ENCODE measurements around the gene HOXA3. TPM values are rescaled to one million over a fixed set of nuclear protein-coding genes. Genes with fewer than 3 reads are reported as not detected.

HOXA3 gene
- total and polyA plus RNA-seq, 2 donors: 9.0 to 11.4 TPM

DNA sequence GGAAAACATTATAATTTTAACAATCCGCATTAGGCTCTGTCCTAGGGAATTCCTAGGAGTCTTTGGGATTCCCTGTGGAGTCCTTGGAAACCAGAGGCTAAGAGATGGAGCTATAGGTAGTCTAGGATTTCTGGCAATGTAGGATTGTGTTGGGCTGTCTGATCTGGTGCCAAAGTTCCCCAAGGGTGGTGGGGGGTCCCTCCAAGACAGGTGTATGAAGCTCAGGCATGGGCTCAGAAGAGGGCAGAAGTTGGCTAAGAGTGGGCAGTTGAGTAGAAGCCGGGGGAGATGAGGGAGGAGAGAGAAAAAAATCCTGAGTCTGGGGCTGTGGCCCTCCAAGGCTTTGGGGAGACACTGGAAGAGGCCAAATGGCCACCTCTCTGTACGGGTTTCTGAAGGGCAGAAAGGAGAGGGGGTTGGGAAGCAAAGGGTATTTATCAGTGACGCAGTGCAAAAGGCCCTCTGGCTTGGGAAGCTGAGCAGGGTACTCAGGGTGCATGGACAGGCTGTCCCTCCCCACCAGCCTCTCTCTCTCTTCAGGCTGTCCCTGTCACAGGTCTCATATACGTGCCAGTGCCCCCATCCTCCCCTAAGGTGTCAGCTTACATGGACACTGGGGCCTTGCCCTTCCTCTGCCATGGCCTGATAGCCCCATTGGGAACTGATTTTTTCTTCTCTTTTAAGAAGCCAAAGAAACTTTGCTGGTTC is 5.7 kb downstream of the HOXA3 start:
- H3K27ac ChIP-seq (ENCODE audit: low read depth): peak overlapping the region; percentile 82
- H3K4me1 ChIP-seq (ENCODE audit: insufficient read depth): no peaks in the 10 kb centered on the region
- no peak overlapping the region for H3K4me3 ChIP-seq (ENCODE audit: low read depth, low read length)
- H3K36me3 ChIP-seq (ENCODE audit: insufficient read depth): peaks cover 3% of the 10 kb centered on the region
- WGBS: 86% methylated on average over 5 of the region's 5 CpGs
- no peak for DNase-seq (ENCODE audit: extremely low spot score)

DNA sequence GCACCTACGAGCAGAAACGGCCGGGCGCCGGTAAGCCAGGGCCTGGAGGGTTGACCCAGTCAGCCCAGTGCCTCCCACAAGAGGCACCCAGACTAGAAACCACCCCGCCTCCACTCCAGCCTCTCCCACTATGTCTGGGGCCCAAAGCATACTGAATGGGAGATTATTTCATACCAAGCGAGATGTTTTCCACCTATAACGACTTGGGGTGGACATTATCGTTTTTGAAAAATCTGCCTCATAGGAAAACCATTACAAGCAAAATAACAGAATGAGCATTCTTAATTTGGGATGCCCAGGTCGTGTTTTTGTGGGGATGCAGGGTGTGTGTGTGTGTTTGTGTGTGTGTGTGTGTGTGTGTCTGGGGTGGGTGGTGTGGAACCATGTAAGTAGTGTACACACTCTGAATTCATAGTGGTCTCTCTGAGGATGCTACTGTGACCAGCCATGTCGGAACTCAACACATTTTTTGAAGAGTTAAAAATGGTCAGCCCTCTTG is 6.4 kb downstream of the HOXA3 start:
- Histone ChIP-seq H3K27ac (ENCODE audit: low read depth) (no peak overlapping the region), H3K4me3 (ENCODE audit: low read depth, low read length) (no peak overlapping the region), H3K4me1 (ENCODE audit: insufficient read depth) (no peaks in the 10 kb centered on the region), H3K36me3 (ENCODE audit: insufficient read depth) (peaks cover 3% of the 10 kb centered on the region)
- WGBS: 81% methylated on average over 11 of the region's 11 CpGs
- DNase-seq (ENCODE audit: extremely low spot score): no peak

DNA sequence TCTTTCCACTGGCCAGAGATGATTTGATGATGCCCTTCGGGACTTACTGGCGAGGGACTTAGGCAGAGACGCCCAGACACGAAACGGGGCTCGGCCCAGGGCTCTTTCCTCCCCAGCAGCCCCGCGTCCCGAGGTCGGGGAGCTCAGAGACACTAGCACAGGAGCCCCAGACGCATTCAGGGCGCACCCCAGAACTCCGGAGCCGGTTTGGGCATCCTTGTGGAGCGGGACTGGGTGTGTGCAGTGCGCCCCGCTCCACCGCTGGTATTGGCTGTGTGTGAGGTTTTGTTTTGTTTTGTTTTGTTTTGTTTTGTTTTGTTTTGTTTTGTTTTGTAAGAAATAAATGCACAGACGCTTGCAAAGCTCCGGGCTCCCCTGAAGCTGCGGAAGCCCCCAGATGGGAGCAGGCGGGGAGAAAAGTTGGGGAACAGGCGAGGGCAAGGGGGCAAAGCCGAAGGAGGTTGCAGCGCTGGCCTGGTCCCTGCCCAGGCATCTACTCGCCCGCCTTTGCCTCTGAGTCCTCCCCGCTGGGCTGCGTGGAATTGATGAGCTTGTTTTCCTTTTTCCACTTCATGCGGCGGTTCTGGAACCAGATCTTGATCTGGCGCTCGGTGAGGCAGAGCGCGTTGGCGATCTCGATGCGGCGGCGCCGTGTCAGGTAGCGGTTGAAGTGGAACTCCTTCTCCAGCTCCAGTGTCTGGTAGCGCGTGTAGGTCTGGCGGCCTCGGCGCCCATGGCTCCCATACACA is 7.0 kb downstream of the HOXA3 start:
- no peak overlapping the region for H3K4me3 ChIP-seq (ENCODE audit: low read depth, low read length)
- H3K27ac ChIP-seq (ENCODE audit: low read depth): no peak overlapping the region
- H3K4me1 ChIP-seq (ENCODE audit: insufficient read depth): no peaks in the 10 kb centered on the region
- 84% methylated on average over 47 of the region's 47 CpGs for WGBS
- peaks cover 3% of the 10 kb centered on the region for H3K36me3 ChIP-seq (ENCODE audit: insufficient read depth)
- no peak for DNase-seq (ENCODE audit: extremely low spot score)

DNA sequence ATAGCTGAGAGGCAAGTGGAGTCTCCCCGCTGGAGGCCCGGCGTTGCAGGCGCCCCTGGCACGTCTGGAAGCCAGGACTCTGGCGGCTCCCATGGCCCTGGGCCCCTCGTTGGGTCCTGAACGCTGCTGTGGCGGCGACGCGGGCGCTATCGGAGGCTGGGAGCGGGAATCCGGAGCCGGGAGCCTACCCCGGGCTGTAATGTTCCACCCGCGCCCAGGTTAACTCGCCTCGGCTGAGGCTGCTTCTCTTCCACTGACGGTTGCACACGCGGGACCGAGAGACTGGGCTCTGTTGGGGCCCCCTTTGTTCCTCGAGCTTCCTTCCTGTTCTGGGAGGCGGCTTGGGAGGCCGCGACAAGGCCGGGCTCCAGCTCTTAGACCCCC is 7.6 kb downstream of the HOXA3 start:
- Histone ChIP-seq H3K4me1 (ENCODE audit: insufficient read depth) (no peaks in the 10 kb centered on the region), H3K4me3 (ENCODE audit: low read depth, low read length) (no peak overlapping the region), H3K36me3 (ENCODE audit: insufficient read depth) (peaks cover 3% of the 10 kb centered on the region), H3K27ac (ENCODE audit: low read depth) (no peak overlapping the region)
- DNase-seq (ENCODE audit: extremely low spot score): no peak
- 74% methylated on average over 31 of the region's 31 CpGs for WGBS

DNA sequence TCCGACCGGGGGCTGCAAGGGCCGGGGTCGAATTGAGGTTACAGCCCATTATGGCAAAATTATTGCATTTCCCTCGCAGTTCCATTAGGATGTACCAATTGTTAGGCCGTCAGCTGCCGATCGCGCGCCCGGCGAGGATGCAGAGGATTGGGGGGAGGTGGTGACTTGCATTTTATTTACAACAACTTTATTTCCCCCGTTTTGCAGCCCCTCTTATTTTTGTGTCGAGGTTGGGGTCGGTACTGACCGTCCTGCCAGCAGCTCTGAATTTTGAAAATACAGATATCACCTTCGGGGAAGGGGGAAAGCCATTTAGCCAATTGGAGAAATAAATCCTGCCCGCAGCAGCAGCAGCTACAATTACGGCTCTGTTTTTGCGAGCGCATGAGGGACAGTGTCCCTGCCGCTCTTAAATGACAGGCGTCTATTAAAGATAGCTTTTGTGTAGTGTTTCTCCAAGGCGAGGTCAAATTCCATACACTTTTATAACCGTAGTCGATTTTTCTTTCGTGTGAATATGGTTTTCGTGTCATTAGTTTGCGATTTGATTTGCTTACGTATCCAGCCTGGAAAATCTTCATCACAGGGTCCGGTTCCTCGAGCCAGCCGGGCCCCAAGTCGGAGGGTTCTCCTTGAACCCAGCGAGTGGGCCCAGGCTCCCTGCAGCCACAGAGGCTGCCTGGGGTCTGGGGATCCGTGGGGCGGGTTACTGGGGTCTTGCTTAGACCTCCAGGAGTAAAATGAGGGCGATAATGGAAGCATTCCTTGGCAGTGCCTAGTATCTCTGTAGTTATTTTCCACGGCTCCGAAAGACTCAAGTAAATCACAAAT is 8.2 kb downstream of the HOXA3 start:
- WGBS: 79% methylated on average over 40 of the region's 40 CpGs
- no peak overlapping the region for H3K4me3 ChIP-seq (ENCODE audit: low read depth, low read length)
- H3K27ac ChIP-seq (ENCODE audit: low read depth): no peak overlapping the region
- H3K4me1 ChIP-seq (ENCODE audit: insufficient read depth): no peaks in the 10 kb centered on the region
- no peak for DNase-seq (ENCODE audit: extremely low spot score)
- H3K36me3 ChIP-seq (ENCODE audit: insufficient read depth): peaks cover 3% of the 10 kb centered on the region

DNA sequence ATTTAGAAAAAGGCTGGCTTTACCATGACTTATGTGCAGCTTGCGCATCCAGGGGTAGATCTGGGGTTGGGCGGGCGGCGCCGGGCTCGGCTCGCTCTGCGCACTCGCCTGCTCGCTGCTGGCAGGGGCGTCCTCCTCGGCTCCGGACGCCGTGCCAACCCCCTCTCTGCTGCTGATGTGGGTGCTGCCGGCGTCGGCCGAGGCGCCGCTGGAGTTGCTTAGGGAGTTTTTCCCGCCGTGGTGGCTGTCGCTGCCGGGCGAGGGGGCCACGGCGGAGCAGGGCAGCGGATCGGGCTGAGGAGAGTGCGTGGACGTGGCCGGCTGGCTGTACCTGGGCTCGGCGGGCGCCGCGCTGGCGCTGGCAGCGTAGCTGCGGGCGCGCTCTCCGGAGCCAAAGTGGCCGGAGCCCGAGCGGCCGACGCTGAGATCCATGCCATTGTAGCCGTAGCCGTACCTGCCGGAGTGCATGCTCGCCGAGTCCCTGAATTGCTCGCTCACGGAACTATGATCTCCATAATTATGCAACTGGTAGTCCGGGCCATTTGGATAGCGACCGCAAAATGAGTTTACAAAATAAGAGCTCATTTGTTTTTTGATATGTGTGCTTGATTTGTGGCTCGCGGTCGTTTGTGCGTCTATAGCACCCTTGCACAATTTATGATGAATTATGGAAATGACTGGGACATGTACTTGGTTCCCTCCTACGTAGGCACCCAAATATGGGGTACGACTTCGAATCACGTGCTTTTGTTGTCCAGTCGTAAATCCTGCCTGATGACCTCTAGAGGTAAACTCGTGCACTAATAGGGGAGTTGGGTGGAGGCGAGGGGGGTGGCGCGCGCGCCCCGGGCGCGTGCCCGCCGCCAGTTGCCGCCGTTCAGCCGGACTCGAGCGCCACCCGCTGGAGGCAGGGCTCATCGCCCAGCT is 9.1 kb downstream of the HOXA3 start, which contains the start of gene HOXA5:
TSS of gene HOXA5 (minus strand) at position 659 of the 927 bp plus-strand sequence. CDS start at position 585, 74 bp downstream.
- 58% methylated on average over 86 of the region's 86 CpGs for WGBS
- no peak for DNase-seq (ENCODE audit: extremely low spot score)
- H3K36me3 ChIP-seq (ENCODE audit: insufficient read depth): peaks cover 3% of the 10 kb centered on the region
- peak within 1 kb of the TSS; percentile 72 for H3K27ac ChIP-seq (ENCODE audit: low read depth)
- H3K4me1 ChIP-seq (ENCODE audit: insufficient read depth): no peaks in the 10 kb centered on the region
- peak within 1 kb of the TSS; percentile 41 for H3K4me3 ChIP-seq (ENCODE audit: low read depth, low read length)

DNA sequence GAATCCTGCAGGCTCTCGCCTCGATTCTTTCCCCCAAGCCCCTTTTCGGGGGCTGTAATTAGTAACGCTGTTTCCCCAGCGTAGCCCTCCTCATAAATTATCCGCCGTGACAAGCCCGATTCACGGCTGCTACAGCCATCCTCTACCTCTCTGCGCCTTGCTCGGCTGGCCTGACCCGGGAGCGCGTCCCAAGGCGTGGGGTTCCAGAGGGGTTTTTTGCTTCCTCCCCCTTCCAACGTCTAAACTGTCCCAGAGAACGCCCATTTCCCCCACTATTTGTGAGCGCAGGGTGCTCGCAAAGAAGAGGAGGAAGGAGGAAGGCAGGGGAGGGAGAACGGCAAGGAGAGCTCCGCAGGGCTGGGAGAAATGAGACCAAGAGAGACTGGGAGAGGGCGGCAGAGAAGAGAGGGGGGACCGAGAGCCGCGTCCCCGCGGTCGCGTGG is 9.8 kb downstream of the HOXA3 start:
- Histone ChIP-seq H3K27ac (ENCODE audit: low read depth) (peak overlapping the region; percentile 55), H3K4me1 (ENCODE audit: insufficient read depth) (no peaks in the 10 kb centered on the region), H3K4me3 (ENCODE audit: low read depth, low read length) (peak overlapping the region; percentile 41), H3K36me3 (ENCODE audit: insufficient read depth) (peaks cover 3% of the 10 kb centered on the region)
- WGBS: 61% methylated on average over 29 of the region's 29 CpGs
- DNase-seq (ENCODE audit: extremely low spot score): no peak

DNA sequence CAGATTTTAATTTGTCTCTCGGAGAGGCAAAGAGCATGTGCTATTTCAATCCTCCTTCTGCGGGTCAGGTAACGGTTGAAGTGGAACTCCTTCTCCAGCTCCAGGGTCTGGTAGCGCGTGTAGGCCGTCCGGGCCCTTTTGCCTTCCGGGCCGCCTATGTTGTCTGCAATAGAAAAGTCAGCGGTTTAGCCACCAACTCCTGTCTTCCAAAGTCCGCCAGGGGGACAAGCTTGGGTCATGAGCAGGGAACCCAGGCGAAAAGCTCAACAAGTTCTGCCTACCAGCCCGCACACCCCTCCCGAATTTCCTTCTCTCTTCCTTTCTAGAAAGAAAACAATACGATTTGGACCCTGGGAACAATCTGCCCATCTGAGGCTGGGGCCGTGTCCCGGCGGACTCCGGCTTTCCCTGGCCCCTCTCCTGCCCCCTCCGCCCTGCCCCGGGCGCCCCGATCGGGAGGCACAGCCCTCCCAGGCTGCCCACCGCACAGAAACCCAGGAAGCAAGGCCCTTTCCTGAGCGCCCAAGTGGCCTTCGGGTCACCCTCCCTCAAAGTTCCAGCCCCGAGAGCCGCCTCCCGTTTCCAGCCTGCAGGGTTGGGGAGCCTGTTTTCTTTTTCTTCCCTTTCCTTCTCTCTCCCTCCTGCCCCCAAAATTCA is 10.3 kb downstream of the HOXA3 start:
- Histone ChIP-seq H3K4me1 (ENCODE audit: insufficient read depth) (no peaks in the 10 kb centered on the region), H3K27ac (ENCODE audit: low read depth) (peak overlapping the region; percentile 55), H3K4me3 (ENCODE audit: low read depth, low read length) (peak overlapping the region; percentile 41), H3K36me3 (ENCODE audit: insufficient read depth) (peaks cover 3% of the 10 kb centered on the region)
- DNase-seq (ENCODE audit: extremely low spot score): no peak
- WGBS: 75% methylated on average over 30 of the region's 30 CpGs

DNA sequence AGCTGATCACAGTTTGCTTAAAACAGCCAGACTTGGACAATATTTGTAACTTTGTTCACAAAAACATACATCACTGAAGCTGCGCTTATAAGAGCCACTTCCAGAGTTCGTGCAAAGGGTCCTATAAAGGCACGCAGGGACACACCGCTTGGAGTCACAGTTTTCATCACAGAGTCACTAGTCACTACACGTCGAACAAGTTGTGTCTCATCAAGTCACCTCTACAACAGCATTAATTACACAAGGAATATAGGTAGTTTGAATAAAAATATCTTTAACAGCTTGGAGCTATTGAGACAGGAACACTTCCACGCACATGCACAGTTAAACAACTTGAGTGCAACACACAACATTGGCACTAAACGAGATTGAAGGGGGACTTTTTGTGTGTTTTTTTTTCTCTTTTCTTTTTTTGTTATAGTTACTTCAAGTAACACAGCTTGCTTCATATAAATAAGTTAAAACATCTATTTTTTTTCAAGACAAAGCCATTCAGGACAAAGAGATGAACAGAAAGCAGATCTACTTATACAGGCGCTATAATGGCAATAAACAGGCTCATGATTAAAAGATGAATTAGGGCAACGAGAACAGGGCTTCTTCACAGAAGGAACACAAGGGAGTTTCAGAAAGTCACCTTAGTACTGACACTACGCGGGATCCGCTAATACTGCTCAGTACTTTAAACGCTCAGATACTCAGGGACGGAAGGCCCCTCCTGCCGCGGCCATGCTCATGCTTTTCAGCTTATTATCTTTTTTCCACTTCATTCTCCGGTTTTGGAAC is 11.1 kb downstream of the HOXA3 start:
- Histone ChIP-seq H3K4me3 (ENCODE audit: low read depth, low read length) (peak overlapping the region; percentile 41), H3K27ac (ENCODE audit: low read depth) (no peak overlapping the region), H3K4me1 (ENCODE audit: insufficient read depth) (no peaks in the 10 kb centered on the region), H3K36me3 (ENCODE audit: insufficient read depth) (peaks cover 3% of the 10 kb centered on the region)
- WGBS: 88% methylated on average over 18 of the region's 18 CpGs
- DNase-seq (ENCODE audit: extremely low spot score): no peak

DNA sequence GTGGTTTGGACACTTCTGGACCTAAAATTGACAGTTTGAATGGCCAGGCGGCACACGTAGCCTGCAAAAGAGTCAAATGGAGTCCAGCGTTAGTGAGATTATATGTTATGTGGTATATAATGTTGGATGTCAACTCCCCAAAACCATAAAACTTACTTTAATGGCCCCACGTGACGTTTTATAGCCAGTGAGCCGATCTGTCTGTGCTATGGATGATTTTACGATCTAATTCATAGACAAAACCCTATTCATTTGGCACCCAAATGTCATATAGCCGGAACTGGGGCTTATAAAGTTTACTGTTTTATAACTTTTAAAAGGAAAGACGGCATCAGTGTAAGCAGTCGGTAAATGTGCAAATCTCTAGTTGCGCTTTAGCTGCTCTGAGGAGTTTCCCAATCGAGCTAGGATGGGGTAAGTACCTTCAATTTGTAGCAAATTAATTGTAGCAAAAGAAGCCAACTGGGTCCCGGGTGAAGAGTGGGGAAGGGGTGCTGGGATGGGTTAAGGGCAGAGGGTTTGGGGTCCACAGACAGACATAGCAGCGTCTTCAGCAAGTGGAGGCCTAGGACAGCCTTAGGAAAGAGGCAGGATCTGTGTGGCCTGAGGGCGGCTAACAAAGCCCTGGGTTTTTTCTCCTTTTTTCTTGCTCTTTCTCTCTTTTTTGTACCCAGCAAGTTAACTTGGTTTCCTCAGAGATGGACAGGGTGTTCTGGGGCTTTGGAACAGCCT is 12.1 kb downstream of the HOXA3 start:
- H3K27ac ChIP-seq (ENCODE audit: low read depth): peak overlapping the region; percentile 69
- H3K36me3 ChIP-seq (ENCODE audit: insufficient read depth): peaks cover 3% of the 10 kb centered on the region
- no peak for DNase-seq (ENCODE audit: extremely low spot score)
- no peaks in the 10 kb centered on the region for H3K4me1 ChIP-seq (ENCODE audit: insufficient read depth)
- no peak overlapping the region for H3K4me3 ChIP-seq (ENCODE audit: low read depth, low read length)
- WGBS: 82% methylated on average over 15 of the region's 15 CpGs

All from urinary bladder (tissue), 4 donors.